ENCODE results near the gene PERM1.

GRCh38 chr1:1025730-1026129 is 43.8 kb upstream of the PERM1 start:
- TF ChIP-seq YY1 (IDR thresholded peaks at IDR 0.05; ENCODE audit: insufficient read depth, insufficient read length) (no peak), ZNF274 (IDR thresholded peaks at IDR 0.05; ENCODE audit: low read depth, low read length) (no peak), SUZ12 (IDR thresholded peaks at IDR 0.05; ENCODE audit: extremely low read depth, insufficient read depth, insufficient read length) (no peak)
